ENCODE measurements around the gene MRPL21.
A peak's percentile ranks its signal among the peaks of the same experiment; 100 is the strongest.

Gene MRPL21

DNA sequence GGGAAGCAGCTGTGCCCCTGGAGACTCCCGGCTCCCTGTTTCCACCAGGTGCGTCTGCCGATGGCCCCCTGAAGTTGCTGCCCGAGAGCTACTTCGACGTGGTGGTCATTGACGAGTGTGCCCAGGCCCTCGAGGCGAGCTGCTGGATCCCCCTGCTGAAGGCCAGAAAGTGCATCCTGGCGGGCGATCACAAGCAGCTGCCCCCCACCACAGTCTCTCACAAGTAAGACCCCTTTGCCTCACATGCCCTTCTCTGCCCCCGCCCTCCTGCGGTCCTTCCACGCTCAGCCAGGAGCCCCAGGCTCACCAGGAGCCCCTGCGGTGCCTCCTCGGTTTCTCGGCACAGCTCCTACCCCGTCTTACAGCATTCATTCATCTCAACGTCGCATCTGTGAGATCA is 25.5 kb upstream of the MRPL21 start:
- H3K4me3 Mint-ChIP-seq, result no peak overlapping the region
- H3K4me1 Mint-ChIP-seq, result peaks cover 12% of the 10 kb centered on the region
- H3K27ac Mint-ChIP-seq, result no peak overlapping the region
- H3K9me3 Mint-ChIP-seq, result peaks cover 6% of the 10 kb centered on the region
- H3K36me3 Mint-ChIP-seq, result peaks cover 72% of the 10 kb centered on the region
- no peaks in the 10 kb centered on the region for H3K27me3 Mint-ChIP-seq
- no peak for ATAC-seq

DNA sequence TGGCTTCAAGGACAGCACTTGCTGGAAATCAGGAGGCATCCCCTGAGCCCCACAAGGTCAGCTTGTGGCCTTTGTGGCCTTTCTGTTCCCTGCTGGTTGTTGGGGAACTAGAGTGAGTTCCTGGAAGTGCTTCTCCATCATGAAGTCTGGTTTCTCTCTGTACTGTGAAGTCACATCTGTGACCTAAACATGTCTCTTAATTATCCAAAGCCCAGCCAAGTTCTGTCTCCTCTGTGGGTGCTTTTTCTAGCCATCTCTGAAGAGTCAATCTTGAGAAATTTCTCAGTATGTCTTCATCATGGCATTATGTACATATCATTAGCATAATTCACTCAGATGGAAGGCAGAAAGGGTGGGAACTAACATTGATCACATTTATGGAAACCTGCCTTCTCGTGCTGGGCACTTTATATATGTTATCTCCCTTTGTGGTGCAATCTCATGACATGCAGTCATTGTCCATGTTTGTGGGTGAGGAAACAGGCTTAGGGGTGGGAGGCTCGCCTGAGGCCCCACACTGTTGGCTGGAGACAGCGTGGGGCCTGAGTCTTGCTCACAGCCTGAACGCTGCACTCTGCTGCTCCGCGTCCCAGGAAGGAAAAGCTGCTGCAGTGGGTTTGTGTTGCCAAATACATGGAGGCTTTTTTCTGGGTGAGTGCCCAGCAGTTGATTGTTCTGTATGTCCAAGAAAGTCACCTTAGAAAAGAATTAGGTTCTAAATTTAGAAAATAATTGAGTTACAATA is 24.7 kb upstream of the MRPL21 start:
- H3K4me1 Mint-ChIP-seq, result peaks cover 12% of the 10 kb centered on the region
- ATAC-seq, result no peak

GRCh38 chr11:68927280-68928135 is 23.9 kb upstream of the MRPL21 start:
- Mint-ChIP-seq H3K36me3 (peaks cover 88% of the 10 kb centered on the region), H3K4me1 (peaks cover 12% of the 10 kb centered on the region), H3K27me3 (no peaks in the 10 kb centered on the region)

More for the DNA sequence above, 24.7 kb upstream of the MRPL21 start:
- H3K36me3 Mint-ChIP-seq, result peaks cover 80% of the 10 kb centered on the region
- no peak overlapping the region for H3K4me3 Mint-ChIP-seq
- no peaks in the 10 kb centered on the region for H3K27me3 Mint-ChIP-seq
- peak overlapping the region; percentile 62 for H3K27ac Mint-ChIP-seq
- H3K9me3 Mint-ChIP-seq, result peaks cover 6% of the 10 kb centered on the region

GRCh38 chr11:68925611-68926010 is 22.0 kb upstream of the MRPL21 start:
- Mint-ChIP-seq H3K4me3 (no peak overlapping the region), H3K27me3 (no peaks in the 10 kb centered on the region), H3K27ac (no peak overlapping the region), H3K4me1 (peaks cover 12% of the 10 kb centered on the region), H3K9me3 (peaks cover 6% of the 10 kb centered on the region), H3K36me3 (peaks cover 93% of the 10 kb centered on the region)
- ATAC-seq, result no peak

More at GRCh38 chr11:68927280-68928135, 23.9 kb upstream of the MRPL21 start:
- H3K4me3 Mint-ChIP-seq, result no peak overlapping the region
- peak; percentile 94 for ATAC-seq
- H3K9me3 Mint-ChIP-seq, result peaks cover 6% of the 10 kb centered on the region
- peak overlapping the region; percentile 62 for H3K27ac Mint-ChIP-seq

DNA sequence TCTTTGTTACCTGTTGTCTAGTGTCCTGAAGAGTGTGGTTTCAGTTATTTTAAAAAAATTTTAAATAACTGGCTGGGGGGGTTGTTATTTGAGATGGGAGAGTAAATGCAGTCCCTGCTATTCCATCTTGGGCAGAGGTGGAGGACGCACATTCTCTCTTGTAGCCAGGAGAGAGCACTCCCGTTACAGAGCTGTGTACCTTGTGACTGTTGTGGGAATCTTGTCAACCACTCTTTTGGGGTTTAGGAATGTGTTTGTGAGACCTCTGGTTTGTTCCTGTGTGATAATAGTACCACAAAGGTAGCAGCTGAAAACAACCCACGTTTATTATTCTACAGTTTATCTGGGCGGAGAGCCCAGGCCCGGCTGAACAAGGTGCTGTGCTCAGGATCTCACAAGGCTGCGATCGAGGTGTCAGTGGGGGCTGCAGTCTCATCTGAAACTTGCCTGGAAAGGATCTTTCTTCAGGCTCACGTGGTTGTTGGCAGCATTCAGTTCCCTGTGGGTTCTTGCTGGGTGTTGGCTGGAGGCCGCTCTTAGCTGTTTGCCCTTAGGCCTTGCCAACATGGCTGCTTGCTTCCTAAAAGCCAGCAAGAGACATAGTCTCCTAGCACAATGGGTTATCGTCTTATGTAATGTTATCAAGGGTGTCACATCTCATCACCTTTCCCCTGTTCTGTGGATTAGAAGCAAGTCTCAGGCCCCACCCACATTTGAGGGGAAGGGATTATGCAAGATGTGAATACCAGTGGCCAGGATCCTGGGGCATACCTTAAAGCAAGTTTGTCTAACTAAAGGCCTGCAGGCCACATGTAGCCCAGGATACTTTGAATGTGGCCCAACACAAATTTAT is 20.7 kb upstream of the MRPL21 start:
- Mint-ChIP-seq H3K27ac (no peak overlapping the region), H3K36me3 (peaks cover 93% of the 10 kb centered on the region), H3K4me3 (no peak overlapping the region), H3K27me3 (no peaks in the 10 kb centered on the region), H3K4me1 (peaks cover 12% of the 10 kb centered on the region), H3K9me3 (peaks cover 6% of the 10 kb centered on the region)
- no peak for ATAC-seq

- ATAC-seq, result no peak
- Mint-ChIP-seq H3K9me3 (peaks cover 6% of the 10 kb centered on the region), H3K27ac (no peak overlapping the region), H3K36me3 (peaks cover 96% of the 10 kb centered on the region), H3K4me3 (no peak overlapping the region), H3K4me1 (peaks cover 12% of the 10 kb centered on the region), H3K27me3 (no peaks in the 10 kb centered on the region)
These were observed 20.0 kb upstream of the MRPL21 start for GRCh38 chr11:68923614-68924013.

DNA sequence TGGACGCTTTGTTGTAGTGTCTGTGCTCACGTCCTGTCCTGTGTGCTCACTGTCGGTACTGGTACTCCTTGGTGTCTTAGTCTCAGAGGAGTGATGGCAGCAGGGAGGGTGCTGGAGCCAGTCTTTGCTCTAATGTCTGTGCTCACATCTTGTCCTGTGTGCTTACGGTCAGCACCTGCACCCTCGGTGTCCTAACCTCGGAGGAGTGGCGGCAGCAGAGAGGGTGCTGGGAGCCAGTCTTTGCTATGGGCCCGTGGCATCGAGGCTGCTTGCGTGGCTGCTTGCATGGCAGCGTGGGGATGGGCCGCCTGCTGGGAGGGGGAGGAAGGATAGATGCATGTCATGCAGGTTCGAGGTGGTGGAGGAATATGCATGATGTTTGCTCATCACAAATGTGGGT is 12.8 kb upstream of the MRPL21 start:
- Mint-ChIP-seq H3K9me3 (no peaks in the 10 kb centered on the region), H3K27me3 (no peaks in the 10 kb centered on the region), H3K4me1 (no peaks in the 10 kb centered on the region), H3K36me3 (peaks cover 76% of the 10 kb centered on the region), H3K4me3 (no peak overlapping the region), H3K27ac (no peak overlapping the region)
- no peak for ATAC-seq

- no peaks in the 10 kb centered on the region for H3K27me3 Mint-ChIP-seq
- no peaks in the 10 kb centered on the region for H3K4me1 Mint-ChIP-seq
- H3K36me3 Mint-ChIP-seq, result peaks cover 70% of the 10 kb centered on the region
- no peak overlapping the region for H3K4me3 Mint-ChIP-seq
- ATAC-seq, result no peak
- H3K27ac Mint-ChIP-seq, result no peak overlapping the region
- no peaks in the 10 kb centered on the region for H3K9me3 Mint-ChIP-seq
These were observed 11.1 kb upstream of the MRPL21 start for GRCh38 chr11:68914761-68915160.

- no peaks in the 10 kb centered on the region for H3K27me3 Mint-ChIP-seq
- no peak overlapping the region for H3K27ac Mint-ChIP-seq
- no peak overlapping the region for H3K4me3 Mint-ChIP-seq
- no peak for ATAC-seq
- H3K4me1 Mint-ChIP-seq, result no peaks in the 10 kb centered on the region
- H3K36me3 Mint-ChIP-seq, result peaks cover 63% of the 10 kb centered on the region
- no peaks in the 10 kb centered on the region for H3K9me3 Mint-ChIP-seq
These were observed 9.6 kb upstream of the MRPL21 start for GRCh38 chr11:68913188-68913587.

- no peaks in the 10 kb centered on the region for H3K9me3 Mint-ChIP-seq
- no peak overlapping the region for H3K27ac Mint-ChIP-seq
- no peak overlapping the region for H3K4me3 Mint-ChIP-seq
- no peak for ATAC-seq
- no peaks in the 10 kb centered on the region for H3K27me3 Mint-ChIP-seq
- H3K4me1 Mint-ChIP-seq, result no peaks in the 10 kb centered on the region
- H3K36me3 Mint-ChIP-seq, result peaks cover 63% of the 10 kb centered on the region
These were observed 8.6 kb upstream of the MRPL21 start for GRCh38 chr11:68912254-68912653.

DNA sequence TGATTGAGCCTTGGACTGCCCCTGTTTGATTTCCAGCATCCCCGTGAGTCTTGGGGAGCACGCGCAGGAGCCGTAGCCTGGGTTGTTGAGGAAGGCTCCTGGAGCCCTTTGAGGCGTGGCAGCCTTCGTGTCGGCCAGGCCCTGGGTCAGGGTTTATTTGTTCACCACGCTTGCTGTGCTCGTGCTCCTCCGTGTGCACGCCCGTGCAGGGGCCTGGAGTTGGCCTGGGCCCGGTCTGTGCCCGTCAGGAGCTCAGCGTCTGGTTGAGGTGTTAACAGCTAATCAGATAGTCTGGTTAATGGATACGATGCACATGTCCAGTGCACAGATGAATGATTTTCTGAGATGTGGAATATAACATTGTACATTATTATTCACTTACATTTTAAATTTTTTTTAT is 8.1 kb upstream of the MRPL21 start:
- H3K9me3 Mint-ChIP-seq, result no peaks in the 10 kb centered on the region
- no peak overlapping the region for H3K27ac Mint-ChIP-seq
- no peaks in the 10 kb centered on the region for H3K27me3 Mint-ChIP-seq
- H3K4me3 Mint-ChIP-seq, result no peak overlapping the region
- no peaks in the 10 kb centered on the region for H3K4me1 Mint-ChIP-seq
- ATAC-seq, result no peak
- H3K36me3 Mint-ChIP-seq, result peaks cover 59% of the 10 kb centered on the region

DNA sequence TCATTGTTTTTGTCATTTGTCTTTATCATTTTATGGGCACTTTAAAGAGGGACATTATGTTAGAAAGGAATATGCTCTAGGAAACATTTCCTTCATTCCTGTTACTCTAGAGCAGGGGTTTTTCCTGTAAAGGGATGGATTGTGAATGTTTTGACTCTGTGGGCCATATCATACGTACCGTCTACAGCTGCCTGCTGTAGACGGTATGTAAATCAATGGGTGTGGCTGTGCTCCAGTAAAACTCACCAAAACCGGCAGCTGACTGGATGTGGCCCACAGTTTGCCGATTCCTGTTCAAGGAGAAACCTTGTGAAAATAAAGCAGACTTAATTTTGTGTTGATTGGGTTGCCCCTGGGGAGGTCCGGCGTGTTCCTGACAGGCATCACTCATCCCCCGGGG is 7.3 kb upstream of the MRPL21 start:
- Mint-ChIP-seq H3K27ac (no peak overlapping the region), H3K27me3 (no peaks in the 10 kb centered on the region), H3K36me3 (peaks cover 51% of the 10 kb centered on the region), H3K4me3 (no peak overlapping the region), H3K9me3 (no peaks in the 10 kb centered on the region), H3K4me1 (peaks cover 2% of the 10 kb centered on the region)
- no peak for ATAC-seq

DNA sequence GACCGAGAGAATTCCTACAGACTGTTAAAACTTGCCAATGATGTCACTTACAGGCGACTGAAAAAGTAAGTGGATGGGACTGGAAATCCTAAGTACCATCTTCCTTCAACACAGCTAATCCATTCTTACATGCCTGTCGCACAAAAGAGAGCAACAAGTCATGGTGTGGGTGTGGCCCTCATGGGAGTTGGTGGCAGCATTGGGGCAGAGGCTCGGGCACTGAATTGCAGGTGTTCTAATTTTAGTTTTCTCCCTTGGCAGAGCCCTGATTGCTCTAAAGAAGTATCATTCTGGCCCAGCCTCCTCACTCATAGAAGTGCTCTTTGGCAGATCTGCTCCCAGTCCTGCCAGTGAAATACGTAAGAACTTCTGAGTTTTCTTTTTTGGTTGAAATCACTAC is 4.6 kb upstream of the MRPL21 start:
- no peak for ATAC-seq
- H3K36me3 Mint-ChIP-seq, result peaks cover 35% of the 10 kb centered on the region
- H3K27me3 Mint-ChIP-seq, result no peaks in the 10 kb centered on the region
- H3K4me1 Mint-ChIP-seq, result peaks cover 18% of the 10 kb centered on the region
- no peak overlapping the region for H3K27ac Mint-ChIP-seq
- no peak overlapping the region for H3K4me3 Mint-ChIP-seq
- H3K9me3 Mint-ChIP-seq, result no peaks in the 10 kb centered on the region

GRCh38 chr11:68905421-68906360 is 2.1 kb upstream of the MRPL21 start:
- Mint-ChIP-seq H3K27me3 (no peaks in the 10 kb centered on the region), H3K4me1 (peaks cover 43% of the 10 kb centered on the region), H3K27ac (no peak overlapping the region), H3K9me3 (no peaks in the 10 kb centered on the region), H3K36me3 (peaks cover 27% of the 10 kb centered on the region), H3K4me3 (peak overlapping the region; percentile 86)
- ATAC-seq, result no peak

Data from stimulated activated memory B cell treated with anti-CD40 and anti-IgM and Interleukin-4, amounts not matched to agents 10 μg/mL and 1 μg/mL and 100 μg/mL, for 72 hours (primary cell).